Glutamatergic neuron (in vitro differentiated cells): ENCODE data around the gene BTN1A1. TPM values are rescaled to one million over a fixed set of nuclear protein-coding genes. Genes with fewer than 3 reads are reported as not detected.

ENCODE experiments used
- DNase-seq: peaks from one replicate; pipeline ENCODE4 v3.0.0; 2022
- H3K27ac Mint-ChIP-seq: one replicate; pipeline ENCODE4 v1.8.0; 2020; ENCODE audit warnings: mild to moderate bottlenecking, mixed read lengths, inconsistent platforms; ENCODE audit not compliant: unreplicated experiment
- H3K27me3 Mint-ChIP-seq: one replicate; pipeline ENCODE4 v1.8.0; 2020; ENCODE audit warnings: mild to moderate bottlenecking, moderate library complexity, mixed read lengths, inconsistent platforms; ENCODE audit not compliant: unreplicated experiment
- H3K36me3 Mint-ChIP-seq: one replicate; pipeline ENCODE4 v1.8.0; 2020; ENCODE audit warnings: mild to moderate bottlenecking, mixed read lengths, inconsistent platforms; ENCODE audit not compliant: unreplicated experiment
- H3K4me1 Mint-ChIP-seq: one replicate; pipeline ENCODE4 v1.8.0; 2020; ENCODE audit warnings: mild to moderate bottlenecking, low read depth, mixed read lengths, inconsistent platforms; ENCODE audit not compliant: unreplicated experiment
- H3K4me3 Mint-ChIP-seq: one replicate; pipeline ENCODE4 v1.8.0; 2020; ENCODE audit warnings: mild to moderate bottlenecking, mixed read lengths, inconsistent platforms; ENCODE audit not compliant: unreplicated experiment
- H3K9me3 Mint-ChIP-seq: one replicate; pipeline ENCODE4 v1.8.0; 2020; ENCODE audit warnings: mild to moderate bottlenecking, moderate library complexity, mixed read lengths, inconsistent platforms; ENCODE audit not compliant: unreplicated experiment
- CTCF ChIP-seq: fragments of 200-600 bp; sonication (generic); IDR thresholded peaks from one replicate; pipeline ENCODE4 v1.5.0; 2021; ENCODE audit not compliant: partially characterized antibody, unreplicated experiment
- total RNA-seq: library from RNA; stranded (reverse); fragmentation: NEBNext Ultra II Directional; extraction: Animal tissue kit (Norgen Biotek cat#: 25700); gene quantifications from one replicate; pipeline ENCODE4 v1.2.1, GENCODE V29; 2021; ENCODE audit not compliant: unreplicated experiment

Gene BTN1A1
- total RNA-seq, 1 donor from 2014 or later = not detected

- H3K4me3 Mint-ChIP-seq = peak overlapping the region; percentile 90
- peak; percentile 78 for DNase-seq
- peak overlapping the region; percentile 67 for H3K27ac Mint-ChIP-seq
- H3K27me3 Mint-ChIP-seq = peaks cover 3% of the 10 kb centered on the region
- H3K36me3 Mint-ChIP-seq = no peaks in the 10 kb centered on the region
- TF ChIP-seq CTCF = no peak
- H3K4me1 Mint-ChIP-seq = peaks cover 4% of the 10 kb centered on the region
- H3K9me3 Mint-ChIP-seq = peaks cover 8% of the 10 kb centered on the region
Measured at GRCh38 chr6:26550250-26550993, 50.3 kb downstream of the BTN1A1 start.

- Mint-ChIP-seq H3K27ac (no peak overlapping the region), H3K27me3 (peaks cover 7% of the 10 kb centered on the region), H3K9me3 (peaks cover 18% of the 10 kb centered on the region), H3K36me3 (no peaks in the 10 kb centered on the region), H3K4me1 (peaks cover 5% of the 10 kb centered on the region), H3K4me3 (no peak overlapping the region)
- DNase-seq = no peak
- no peak for TF ChIP-seq CTCF
Measured at GRCh38 chr6:26552205-26552604, 52.1 kb downstream of the BTN1A1 start.

- H3K4me1 Mint-ChIP-seq = peaks cover 5% of the 10 kb centered on the region
- peaks cover 7% of the 10 kb centered on the region for H3K27me3 Mint-ChIP-seq
- no peak for TF ChIP-seq CTCF
- H3K36me3 Mint-ChIP-seq = no peaks in the 10 kb centered on the region
- H3K9me3 Mint-ChIP-seq = peaks cover 18% of the 10 kb centered on the region
- DNase-seq = no peak
- no peak overlapping the region for H3K4me3 Mint-ChIP-seq
- H3K27ac Mint-ChIP-seq = no peak overlapping the region
Measured at GRCh38 chr6:26552640-26553188, 52.6 kb downstream of the BTN1A1 start.

- H3K27ac Mint-ChIP-seq = no peak overlapping the region
- H3K36me3 Mint-ChIP-seq = no peaks in the 10 kb centered on the region
- H3K4me3 Mint-ChIP-seq = no peak overlapping the region
- peaks cover 7% of the 10 kb centered on the region for H3K27me3 Mint-ChIP-seq
- H3K4me1 Mint-ChIP-seq = peaks cover 5% of the 10 kb centered on the region
- no peak for TF ChIP-seq CTCF
- DNase-seq = peak; percentile 72
- H3K9me3 Mint-ChIP-seq = peaks cover 18% of the 10 kb centered on the region
Measured at GRCh38 chr6:26553264-26553634, 53.1 kb downstream of the BTN1A1 start.

GRCh38 chr6:26553635-26554446 lies 53.7 kb downstream of the BTN1A1 start:
- H3K36me3 Mint-ChIP-seq = no peaks in the 10 kb centered on the region
- no peak overlapping the region for H3K27ac Mint-ChIP-seq
- peaks cover 5% of the 10 kb centered on the region for H3K4me1 Mint-ChIP-seq
- H3K4me3 Mint-ChIP-seq = no peak overlapping the region
- H3K27me3 Mint-ChIP-seq = peaks cover 7% of the 10 kb centered on the region
- peak; percentile 73 for DNase-seq
- H3K9me3 Mint-ChIP-seq = peaks cover 18% of the 10 kb centered on the region
- TF ChIP-seq CTCF = no peak
